Mucosa of rectum (tissue), 2 donors: ENCODE results near the gene NOTUM.
"Not testable (repeated sequence)": the region's sequence is repeated elsewhere in the genome, so short reads cannot be mapped to it uniquely, and the experiment has no call there.

ENCODE experiments used
- H3K27ac ChIP-seq, 2 donors: one replicate each; pipeline ENCODE4 v1.7.0; 2013; ENCODE audit warnings: inconsistent platforms in 2 of 2, low read depth in 2 of 2, low read length in 2 of 2
- H3K27me3 ChIP-seq, 2 donors: one replicate each; pipeline ENCODE4 v1.7.0; 2013; ENCODE audit warnings: low read length in 2 of 2; ENCODE audit not compliant: control insufficient read depth in 2 of 2, insufficient read depth in 2 of 2
- H3K36me3 ChIP-seq, 2 donors: one replicate each; pipeline ENCODE4 v1.7.0; 2013; ENCODE audit warnings: low read length in 2 of 2; ENCODE audit not compliant: control insufficient read depth in 2 of 2, insufficient read depth in 2 of 2
- H3K4me1 ChIP-seq, 2 donors: one replicate each; pipeline ENCODE4 v1.7.0; 2013; ENCODE audit warnings: low read length in 2 of 2, mild to moderate bottlenecking in 1 of 2; ENCODE audit not compliant: control insufficient read depth in 2 of 2, insufficient read depth in 2 of 2
- H3K4me3 ChIP-seq, 2 donors: one replicate each; pipeline ENCODE4 v1.7.0; 2013; ENCODE audit warnings: low read length in 2 of 2
- H3K9ac ChIP-seq, 2 donors: one replicate each; pipeline ENCODE4 v1.7.0; 2013; ENCODE audit warnings: low read length in 2 of 2, low read depth in 1 of 2, mild to moderate bottlenecking in 1 of 2
- H3K9me3 ChIP-seq, 2 donors: one replicate each; pipeline ENCODE4 v1.7.0; 2013; ENCODE audit warnings: low read length in 2 of 2; ENCODE audit not compliant: control insufficient read depth in 2 of 2
- donor health status: healthy.
- donor health status: Normal muscosa, but diverticular disease.

Gene NOTUM

DNA sequence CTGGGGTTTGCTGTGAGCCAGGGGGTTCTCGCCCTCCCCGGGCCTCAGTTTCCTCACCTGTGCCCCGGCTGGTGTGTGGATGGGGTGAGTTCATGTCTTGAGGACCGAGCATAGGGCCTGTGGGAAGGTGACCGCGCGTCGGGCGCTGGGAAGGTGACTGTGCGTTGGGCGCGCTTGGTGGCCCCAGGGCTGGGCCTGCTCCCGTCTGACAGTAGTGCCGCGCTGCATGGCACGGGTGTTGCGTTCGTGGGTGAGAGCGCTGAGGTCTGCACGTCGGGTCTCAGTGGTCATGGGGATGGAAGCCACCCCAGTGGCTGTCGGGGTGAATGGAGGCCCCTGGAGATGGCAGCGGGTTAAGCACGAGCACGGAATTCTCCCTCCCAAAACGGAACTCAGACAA lies 25.6 kb upstream of the NOTUM start:
- Histone ChIP-seq H3K4me1 (peaks cover 8 to 11% of the 10 kb centered on the region in 2 donors), H3K9me3 (no peaks in the 10 kb centered on the region), H3K36me3 (peaks cover 16 to 17% of the 10 kb centered on the region in 2 donors), H3K9ac (no peak overlapping the region), H3K4me3 (no peak overlapping the region), H3K27ac (no peak overlapping the region), H3K27me3 (no peaks in the 10 kb centered on the region)

DNA sequence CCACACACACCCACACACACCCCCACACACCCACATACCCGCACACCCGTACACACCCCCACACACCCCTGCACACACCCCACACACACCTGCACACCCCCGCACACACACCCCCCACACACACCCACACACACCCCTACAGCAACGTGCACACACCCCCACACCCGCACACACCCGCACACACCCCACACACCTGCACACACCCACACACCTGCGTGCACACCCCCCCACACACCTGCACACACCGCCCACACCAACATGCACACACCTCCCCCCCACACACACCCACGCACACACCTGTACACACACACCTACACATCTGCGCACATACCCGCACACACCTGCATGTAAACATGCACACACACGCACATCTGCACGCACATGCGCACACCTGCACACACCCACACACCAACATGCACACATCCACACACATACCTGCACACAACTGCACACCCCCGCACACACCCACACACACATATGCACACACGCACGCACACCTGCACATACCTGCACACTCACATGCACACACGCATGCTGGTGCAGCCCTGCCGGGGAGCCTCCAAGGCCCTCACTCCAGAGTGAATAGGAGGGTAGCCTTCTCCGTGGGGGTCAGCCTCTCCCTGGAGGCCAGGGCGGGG lies 23.9 kb upstream of the NOTUM start:
- no peak overlapping the region for H3K9ac ChIP-seq
- peaks cover 17 to 24% of the 10 kb centered on the region in 2 donors for H3K36me3 ChIP-seq
- no peaks in the 10 kb centered on the region for H3K27me3 ChIP-seq
- H3K4me3 ChIP-seq, result no peak overlapping the region
- H3K4me1 ChIP-seq, result no peaks in the 10 kb centered on the region
- no peak overlapping the region for H3K27ac ChIP-seq
- H3K9me3 ChIP-seq, result no peaks in the 10 kb centered on the region

DNA sequence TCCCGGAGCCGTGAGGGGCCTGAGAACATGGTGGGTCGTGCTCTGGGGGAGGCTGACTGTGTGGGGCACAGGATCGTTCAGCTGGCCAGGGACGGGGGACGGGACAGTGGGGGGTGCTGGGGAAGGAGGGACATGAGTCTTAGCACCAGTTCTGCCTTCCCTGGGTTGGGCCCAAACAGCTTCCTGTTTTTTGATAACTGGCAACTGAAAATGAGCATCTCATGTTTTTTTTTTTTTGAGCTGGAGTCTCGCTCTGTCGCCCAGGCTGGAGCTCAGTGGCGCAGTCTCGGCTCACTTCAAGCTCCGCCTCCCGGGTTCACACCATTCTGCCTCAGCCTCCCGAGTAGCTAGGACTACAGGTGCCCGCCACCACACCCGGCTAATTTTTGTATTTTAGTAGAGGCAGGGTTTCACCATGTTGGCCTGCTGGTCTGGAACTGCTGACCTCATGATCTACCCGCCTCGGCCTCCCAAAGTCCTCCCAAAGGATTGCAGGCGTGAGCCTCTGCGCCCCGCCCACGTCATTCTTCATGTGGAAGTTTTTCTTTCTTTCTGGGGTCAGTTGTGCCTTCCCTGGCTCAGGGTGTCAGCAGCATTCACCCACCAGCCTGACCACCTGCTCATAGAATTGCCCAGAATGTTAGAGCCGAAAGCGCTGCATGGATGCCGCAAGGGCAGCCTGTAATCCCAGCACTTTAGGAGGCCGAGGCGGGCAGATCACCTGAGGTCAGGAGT lies 22.8 kb upstream of the NOTUM start:
- H3K4me1 ChIP-seq, result no peaks in the 10 kb centered on the region
- no peak overlapping the region for H3K27ac ChIP-seq
- no peak overlapping the region for H3K9ac ChIP-seq
- no peaks in the 10 kb centered on the region for H3K27me3 ChIP-seq
- H3K9me3 ChIP-seq, result no peaks in the 10 kb centered on the region
- peaks cover 17 to 24% of the 10 kb centered on the region in 2 donors for H3K36me3 ChIP-seq
- H3K4me3 ChIP-seq, result no peak overlapping the region

DNA sequence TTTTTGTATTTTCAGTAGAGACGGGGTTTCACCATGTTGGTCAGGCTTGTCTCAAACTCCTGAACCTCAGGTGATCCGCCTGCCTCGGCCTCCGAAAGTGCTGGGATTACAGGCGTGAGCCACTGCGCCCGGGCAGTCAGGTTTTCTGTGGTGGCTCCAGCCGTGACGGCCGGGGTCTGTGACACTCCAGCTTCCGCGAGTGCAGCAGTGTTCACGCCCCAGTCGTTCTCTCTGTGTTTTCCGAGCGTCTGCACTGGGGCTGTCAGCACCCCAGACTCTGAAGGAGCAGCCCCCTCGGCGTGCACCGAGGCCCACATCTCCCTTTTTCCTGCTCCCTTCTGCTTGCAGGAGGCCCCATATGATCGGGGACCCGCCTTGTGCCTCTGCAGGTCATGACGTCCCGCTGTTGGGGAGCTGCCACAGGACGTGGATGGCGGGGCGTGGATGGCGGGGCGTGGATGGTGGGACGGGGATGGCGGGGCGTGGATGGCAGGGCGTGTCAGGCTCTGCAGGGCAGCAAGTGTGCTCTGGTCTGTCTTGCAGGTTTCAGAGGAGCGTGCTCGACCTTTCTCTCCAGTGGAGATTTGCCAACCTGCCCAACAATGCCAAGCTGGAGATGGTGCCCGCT lies 22.1 kb upstream of the NOTUM start:
- H3K9ac ChIP-seq, result no peak overlapping the region
- no peak overlapping the region for H3K27ac ChIP-seq
- peaks cover 3 to 4% of the 10 kb centered on the region in 2 donors for H3K4me1 ChIP-seq
- peaks cover 17 to 24% of the 10 kb centered on the region in 2 donors for H3K36me3 ChIP-seq
- H3K4me3 ChIP-seq, result no peak overlapping the region
- H3K27me3 ChIP-seq, result no peaks in the 10 kb centered on the region
- no peaks in the 10 kb centered on the region for H3K9me3 ChIP-seq

DNA sequence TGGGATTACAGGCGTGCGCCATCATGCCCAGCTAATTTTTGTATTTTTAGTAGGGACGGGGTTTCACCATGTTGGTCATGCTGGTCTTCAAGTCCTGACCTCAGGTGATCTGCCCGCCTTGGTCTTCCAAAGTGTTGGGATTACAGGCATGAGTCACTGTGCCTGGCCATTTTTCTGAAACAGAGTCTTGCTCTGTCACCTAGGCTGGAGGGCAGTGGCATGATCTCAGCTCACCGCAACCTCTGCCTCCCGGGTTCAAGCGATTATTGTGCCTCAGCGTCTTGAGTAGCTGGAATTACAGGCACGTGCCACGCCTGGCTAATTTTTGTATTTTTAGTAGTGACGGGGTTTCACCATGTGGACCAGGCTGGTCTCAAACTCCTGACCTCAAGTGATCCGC lies 20.5 kb upstream of the NOTUM start:
- not testable (repeated sequence) for H3K4me3 ChIP-seq, H3K27ac ChIP-seq, H3K9me3 ChIP-seq, H3K27me3 ChIP-seq, H3K9ac ChIP-seq, H3K4me1 ChIP-seq
- peaks cover 15 to 24% of the 10 kb centered on the region in 2 donors for H3K36me3 ChIP-seq

DNA sequence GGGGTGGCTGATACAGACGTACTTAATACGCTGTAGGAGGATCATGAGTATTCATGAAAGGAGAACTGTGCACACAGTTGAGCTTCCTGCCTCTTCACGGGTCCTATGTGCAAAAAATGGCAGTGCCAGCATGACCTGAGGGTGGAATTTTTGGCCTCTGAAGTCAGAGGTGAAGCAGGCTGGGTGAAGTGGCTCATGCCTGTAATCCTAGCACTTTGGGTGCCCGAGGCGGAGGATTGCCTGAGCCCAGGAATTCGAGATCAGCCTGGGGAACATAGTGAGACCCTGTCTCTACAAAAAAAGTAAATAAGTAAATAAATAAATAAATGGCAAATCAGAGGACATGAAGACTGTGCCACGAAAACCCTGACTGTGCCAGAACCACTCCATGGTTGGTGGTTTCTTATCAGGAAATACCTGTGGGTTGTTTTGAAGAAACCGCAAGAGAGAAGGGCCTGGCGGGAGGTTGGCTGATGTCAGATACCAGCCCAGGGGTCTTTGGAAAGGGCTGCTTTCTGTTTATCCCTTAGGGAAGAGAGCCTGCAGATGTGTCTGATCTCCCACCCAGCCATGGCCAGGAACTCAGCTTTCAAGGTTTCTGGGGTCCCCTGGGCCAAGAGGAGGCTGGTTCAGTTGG lies 19.8 kb upstream of the NOTUM start:
- H3K27ac ChIP-seq, result no peak overlapping the region
- no peak overlapping the region for H3K9ac ChIP-seq
- no peaks in the 10 kb centered on the region for H3K9me3 ChIP-seq
- no peaks in the 10 kb centered on the region for H3K27me3 ChIP-seq
- peaks cover 10% of the 10 kb centered on the region in 2 donors for H3K4me1 ChIP-seq
- H3K36me3 ChIP-seq, result peaks cover 10 to 21% of the 10 kb centered on the region in 2 donors
- H3K4me3 ChIP-seq, result no peak overlapping the region

DNA sequence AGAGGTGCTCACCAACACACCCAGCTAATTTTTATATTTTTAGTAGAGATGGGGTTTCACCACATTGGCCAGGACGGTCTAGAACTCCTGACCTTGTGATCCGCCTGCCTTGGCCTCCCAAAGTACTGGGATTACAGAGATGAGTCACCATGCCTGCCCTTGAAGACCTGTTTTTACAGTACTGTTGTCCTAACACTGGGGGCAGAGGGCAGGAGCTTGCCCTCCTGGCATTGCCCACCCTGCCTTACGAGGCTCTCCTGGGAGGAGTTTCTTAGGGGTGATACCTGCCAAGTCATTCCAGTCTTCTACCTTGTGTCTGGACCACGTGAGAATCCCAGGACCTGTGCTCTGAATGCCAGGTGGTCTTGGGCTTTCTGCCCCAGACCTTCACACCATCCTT lies 19.1 kb upstream of the NOTUM start:
- H3K27me3 ChIP-seq, result no peaks in the 10 kb centered on the region
- no peak overlapping the region for H3K4me3 ChIP-seq
- H3K27ac ChIP-seq, result no peak overlapping the region
- H3K9ac ChIP-seq, result no peak overlapping the region
- H3K9me3 ChIP-seq, result no peaks in the 10 kb centered on the region
- peaks cover 10% of the 10 kb centered on the region in 2 donors for H3K4me1 ChIP-seq
- H3K36me3 ChIP-seq, result peaks cover 4 to 14% of the 10 kb centered on the region in 2 donors

DNA sequence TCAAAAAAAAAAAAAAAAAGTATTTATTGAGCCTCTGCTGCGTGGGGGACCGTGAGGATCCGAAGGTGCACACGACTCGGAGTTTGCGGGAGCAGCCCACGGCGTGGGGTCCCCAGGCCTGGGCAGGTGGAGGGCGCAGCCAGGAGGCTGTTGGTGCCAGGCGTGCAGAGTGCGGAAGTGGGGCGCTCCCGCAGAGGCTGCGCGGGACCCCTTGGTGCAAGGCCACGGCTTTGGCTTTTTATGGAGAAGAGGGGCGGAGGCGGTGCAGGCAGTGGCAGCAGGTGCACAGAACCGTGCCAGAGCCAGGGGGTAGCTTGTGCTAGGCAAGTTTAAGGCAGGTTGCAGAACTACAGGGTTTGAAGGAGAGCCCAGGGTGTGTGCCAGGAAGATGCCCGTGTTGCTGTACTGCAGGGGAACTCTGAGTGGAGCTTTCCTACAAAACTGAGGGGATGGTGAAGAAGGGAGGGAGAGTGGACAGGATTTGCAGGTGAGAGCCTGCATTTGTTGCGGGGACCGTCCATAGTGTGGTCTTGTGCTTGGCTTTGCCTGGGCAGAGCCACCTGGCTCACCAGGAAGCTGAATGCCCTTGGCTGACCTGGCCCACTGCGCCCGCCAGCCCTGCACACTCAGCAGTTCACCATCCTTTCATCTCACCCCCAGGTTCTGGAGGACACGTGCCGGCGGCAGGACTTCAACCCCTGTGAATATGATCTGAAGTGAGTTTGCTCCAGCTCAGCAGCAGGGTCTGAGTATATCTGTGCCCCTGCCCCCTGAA lies 17.7 kb upstream of the NOTUM start:
- H3K4me1 ChIP-seq, result peaks cover 10% of the 10 kb centered on the region in 2 donors
- no peaks in the 10 kb centered on the region for H3K27me3 ChIP-seq
- H3K9me3 ChIP-seq, result no peaks in the 10 kb centered on the region
- H3K27ac ChIP-seq, result no peak overlapping the region
- H3K9ac ChIP-seq, result peak overlapping the region in 1 of 2 donors; percentile 3
- peaks cover 0 to 10% of the 10 kb centered on the region in 2 donors for H3K36me3 ChIP-seq
- peak overlapping the region in 1 of 2 donors; percentile 81 for H3K4me3 ChIP-seq

DNA sequence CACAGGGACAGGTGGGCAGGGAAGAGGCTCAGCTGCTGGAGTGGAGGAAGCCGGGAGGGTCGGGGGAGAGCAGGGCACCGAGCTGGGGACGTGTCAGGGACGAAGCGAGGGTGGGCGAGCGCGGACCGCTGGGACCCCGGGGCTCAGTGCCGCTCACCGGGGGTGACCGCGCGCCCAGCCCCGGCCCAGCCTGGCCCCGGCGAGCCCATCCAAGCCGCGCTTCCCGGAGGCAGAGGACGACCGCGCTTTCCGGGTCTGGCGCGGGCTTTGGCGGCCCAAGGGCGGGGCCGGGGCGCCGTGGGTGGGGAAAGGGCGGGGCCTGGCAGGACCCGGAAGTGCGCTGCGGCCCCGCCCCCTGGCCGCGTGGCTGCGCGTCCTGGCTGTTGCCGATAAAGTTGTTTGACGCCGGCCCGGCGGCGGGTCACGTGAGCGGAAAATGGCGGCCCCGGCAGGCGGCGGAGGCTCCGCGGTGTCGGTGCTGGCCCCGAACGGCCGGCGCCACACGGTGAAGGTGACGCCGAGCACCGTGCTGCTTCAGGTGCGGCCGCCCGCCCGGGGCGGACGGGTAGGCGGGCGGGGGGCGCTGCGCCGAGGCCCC lies 16.3 kb upstream of the NOTUM start, which contains the start of gene ASPSCR1:
Gene ASPSCR1, plus strand, starts transcription at position 419 of the 598 bp plus-strand sequence. Its CDS starts 18 bp downstream, at position 437.
- Histone ChIP-seq H3K36me3 (peaks cover 0 to 10% of the 10 kb centered on the region in 2 donors), H3K9ac (peak within 1 kb of the TSS; percentile 83 to 85), H3K4me1 (peaks cover 10% of the 10 kb centered on the region in 2 donors), H3K4me3 (peak within 1 kb of the TSS; percentile 83 to 84), H3K27me3 (no peaks in the 10 kb centered on the region), H3K9me3 (no peaks in the 10 kb centered on the region), H3K27ac (peak within 1 kb of the TSS; percentile 88 to 89)
